Tibial nerve (tissue), 4 donors: ENCODE results near the gene TRMT1. TPM values are rescaled to one million over a fixed set of nuclear protein-coding genes. Genes with fewer than 3 reads are reported as not detected.

ENCODE experiments used
- DNase-seq, 2 donors: peaks; one replicate each; pipeline ENCODE4 v3.0.0-alpha.2; 2019; ENCODE audit warnings: low spot score in 2 of 2
- H3K27ac ChIP-seq, 4 donors: fragments of 200-600 bp; sonication (generic) in 3 of 4; one replicate each; pipeline ENCODE4 v1.5.1; 2017 to 2019; ENCODE audit warnings: mild to moderate bottlenecking in 1 of 4
- H3K27me3 ChIP-seq, 2 donors: fragments of 200-600 bp; sonication (generic) in 1 of 2; one replicate each; pipeline versions ENCODE4 v1.5.1 to v1.6.0; 2017 to 2019
- H3K36me3 ChIP-seq, 3 donors: fragments of 200-600 bp; sonication (generic); one replicate each; pipeline ENCODE4 v1.5.1; 2018 to 2019
- H3K4me1 ChIP-seq, 4 donors: fragments of 200-600 bp; sonication (generic) in 3 of 4; one replicate each; pipeline ENCODE4 v1.5.1; 2017 to 2019
- H3K4me3 ChIP-seq, 4 donors: fragments of 200-600 bp; sonication (generic) in 3 of 4; one replicate each; pipeline ENCODE4 v1.5.1; 2017 to 2019; ENCODE audit warnings: mild to moderate bottlenecking in 1 of 4, moderate library complexity in 1 of 4
- H3K9me3 ChIP-seq, 4 donors: fragments of 200-600 bp; sonication (generic) in 3 of 4; one replicate each; pipeline ENCODE4 v1.5.1; 2017 to 2019
- CTCF ChIP-seq, 5 experiments: fragments of 200-600 bp in 3 of 5; fragments of 450-650 bp in 2 of 5; sonication (generic) in 3 of 5; IDR thresholded peaks; one replicate each; pipeline ENCODE4 v1.5.1; 2016 to 2019; ENCODE audit warnings: antibody characterized with exemption in 5 of 5, mild to moderate bottlenecking in 3 of 5, moderate library complexity in 2 of 5
- EP300 ChIP-seq, 2 donors: sonication (generic); formaldehyde crosslinking; IDR thresholded peaks; one replicate each; pipeline ENCODE4 v1.6.1; 2017; ENCODE audit warnings: antibody characterized with exemption in 2 of 2, mild to moderate bottlenecking in 1 of 2
- POLR2A ChIP-seq, 2 donors: fragments of 450-650 bp; IDR thresholded peaks; one replicate each; pipeline ENCODE4 v1.6.1; 2017; ENCODE audit warnings: antibody characterized with exemption in 2 of 2, mild to moderate bottlenecking in 2 of 2, moderate library complexity in 2 of 2
- WGBS, 2 donors: methylation state at CpG; one replicate each; pipeline ENCODE4 v1.1.5; 2018; 5-methylcytosine and 5-hydroxymethylcytosine counted together
- total RNA-seq, 4 donors: library from RNA; depleted of rRNA; stranded (reverse); fragments of >200 nt; gene quantifications; one replicate each; pipeline ENCODE4 v1.1.0, GENCODE V29; 2016

The TRMT1 gene
- total RNA-seq, 4 donors from 2014 or later, result 38.4 to 92.7 (median 49.2) TPM

GRCh38 chr19:13100031-13100588 lies 16.4 kb downstream of the TRMT1 start:
- TF ChIP-seq POLR2A (IDR thresholded peaks at IDR 0.05) (no peak), CTCF (IDR thresholded peaks at IDR 0.05) (no peak), EP300 (IDR thresholded peaks at IDR 0.05) (no peak)
- Histone ChIP-seq H3K4me3 (peak overlapping the region in 3 of 4 donors; percentile 24 to 57 (median 43)), H3K27me3 (no peaks in the 10 kb centered on the region), H3K27ac (peak overlapping the region in 3 of 4 donors; percentile 84 to 93 (median 88)), H3K4me1 (peaks cover 0 to 88% (median 51%) of the 10 kb centered on the region in 4 donors), H3K9me3 (no peaks in the 10 kb centered on the region), H3K36me3 (peaks cover 0 to 10% (median 0%) of the 10 kb centered on the region in 3 donors)
- DNase-seq, result no peak
- WGBS, 2 donors, result 70 to 80% methylated on average over 11 to 12 of the region's 12 CpGs

- DNase-seq, result peak in 1 of 2 donors; percentile 52
- H3K27me3 ChIP-seq, result no peaks in the 10 kb centered on the region
- peak overlapping the region; percentile 29 to 57 (median 43) for H3K4me3 ChIP-seq
- peaks cover 0 to 8% (median 0%) of the 10 kb centered on the region in 3 donors for H3K36me3 ChIP-seq
- no peaks in the 10 kb centered on the region for H3K9me3 ChIP-seq
- H3K4me1 ChIP-seq, result peaks cover 0 to 92% (median 58%) of the 10 kb centered on the region in 4 donors
- TF ChIP-seq EP300 (IDR thresholded peaks at IDR 0.05) (peak in 1 of 2 donors; percentile 55), POLR2A (IDR thresholded peaks at IDR 0.05) (peak in 1 of 2 donors; percentile 41), CTCF (IDR thresholded peaks at IDR 0.05) (no peak)
- peak overlapping the region; percentile 79 to 93 (median 86) for H3K27ac ChIP-seq
- 18 to 41% methylated on average over 50 to 51 of the region's 77 CpGs for WGBS, 2 donors
These were observed 17.2 kb downstream of the TRMT1 start for GRCh38 chr19:13099073-13099999.

- Histone ChIP-seq H3K9me3 (no peaks in the 10 kb centered on the region), H3K27me3 (no peaks in the 10 kb centered on the region), H3K4me1 (peaks cover 0 to 92% (median 62%) of the 10 kb centered on the region in 4 donors), H3K36me3 (peaks cover 0 to 8% (median 0%) of the 10 kb centered on the region in 3 donors), H3K27ac (peak overlapping the region; percentile 79 to 93 (median 86)), H3K4me3 (peak overlapping the region; percentile 29 to 57 (median 43))
- peak in 1 of 2 donors; percentile 23 for TF ChIP-seq EP300 (IDR thresholded peaks at IDR 0.05)
- TF ChIP-seq POLR2A (IDR thresholded peaks at IDR 0.05), result no peak
- no peak for DNase-seq
- WGBS, 2 donors, result 6 to 16% methylated on average over 31 to 45 of the region's 58 CpGs
These were observed 18.1 kb downstream of the TRMT1 start for GRCh38 chr19:13098277-13099072.

GRCh38 chr19:13097463-13098258 lies 18.9 kb downstream of the TRMT1 start:
- peaks cover 0 to 8% (median 0%) of the 10 kb centered on the region in 3 donors for H3K36me3 ChIP-seq
- peaks cover 0 to 92% (median 64%) of the 10 kb centered on the region in 4 donors for H3K4me1 ChIP-seq
- DNase-seq, result peak in 1 of 2 donors; percentile 49
- H3K9me3 ChIP-seq, result no peaks in the 10 kb centered on the region
- TF ChIP-seq POLR2A (IDR thresholded peaks at IDR 0.05) (no peak), EP300 (IDR thresholded peaks at IDR 0.05) (no peak), CTCF (IDR thresholded peaks at IDR 0.05) (no peak)
- 12 to 21% methylated on average over 38 to 54 of the region's 69 CpGs for WGBS, 2 donors
- H3K27ac ChIP-seq, result peak overlapping the region; percentile 79 to 93 (median 86)
- H3K27me3 ChIP-seq, result no peaks in the 10 kb centered on the region
- peak overlapping the region; percentile 29 to 57 (median 43) for H3K4me3 ChIP-seq
